Measurements from ENCODE around the gene SPRED2. TPM values are rescaled to one million over a fixed set of nuclear protein-coding genes. Genes with fewer than 3 reads are reported as not detected.
A peak's percentile ranks its signal among the peaks of the same experiment; 100 is the strongest.

The SPRED2 gene
- total and polyA plus RNA-seq, 8 donors = 6.2 to 20.0 (median 15.2) TPM

- Histone ChIP-seq H3K9me3 (no peaks in the 10 kb centered on the region), H3K4me1 (peaks cover 26 to 50% (median 37%) of the 10 kb centered on the region in 3 donors), H3K27me3 (no peaks in the 10 kb centered on the region), H3K27ac (no peak overlapping the region), H3K36me3 (no peaks in the 10 kb centered on the region), H3K4me3 (no peak overlapping the region)
- intact Hi-C loops (cut with DNase I) = no loop called here
- no peak for FAIRE-seq
- TF ChIP-seq CTCF (IDR thresholded peaks at IDR 0.05) = no peak
- DNase-seq = no peak
- no peak for ATAC-seq
- 93% methylated on average over 2 of the region's 2 CpGs for WGBS, 2 donors
These were observed 53.2 kb downstream of the SPRED2 start for GRCh38 chr2:65379223-65379622.

GRCh38 chr2:65378290-65378689, 54.1 kb downstream of the SPRED2 start:
- DNase-seq (no peak), ATAC-seq (no peak), FAIRE-seq (no peak)
- intact Hi-C loops (cut with DNase I) = no loop called here
- H3K4me3 ChIP-seq = no peak overlapping the region
- H3K27me3 ChIP-seq = no peaks in the 10 kb centered on the region
- 91 to 92% methylated on average over 4 of the region's 4 CpGs for WGBS, 2 donors
- peaks cover 27 to 50% (median 38%) of the 10 kb centered on the region in 3 donors for H3K4me1 ChIP-seq
- no peaks in the 10 kb centered on the region for H3K36me3 ChIP-seq
- no peak overlapping the region for H3K27ac ChIP-seq
- TF ChIP-seq CTCF (IDR thresholded peaks at IDR 0.05) = no peak
- no peaks in the 10 kb centered on the region for H3K9me3 ChIP-seq

- TF ChIP-seq CTCF (IDR thresholded peaks at IDR 0.05) = no peak
- no peaks in the 10 kb centered on the region for H3K36me3 ChIP-seq
- H3K27ac ChIP-seq = peak overlapping the region in 1 of 4 donors; percentile 14
- H3K4me3 ChIP-seq = no peak overlapping the region
- no peaks in the 10 kb centered on the region for H3K9me3 ChIP-seq
- ATAC-seq (peak in 2 of 4 donors; percentile 48 to 50), FAIRE-seq (no peak), DNase-seq (no peak)
- H3K27me3 ChIP-seq = no peaks in the 10 kb centered on the region
- H3K4me1 ChIP-seq = peaks cover 27 to 51% (median 39%) of the 10 kb centered on the region in 3 donors
- WGBS, 2 donors = 66 to 68% methylated on average over 5 of the region's 5 CpGs
- intact Hi-C loops (cut with DNase I) = no loop called here
These were observed 54.7 kb downstream of the SPRED2 start for GRCh38 chr2:65377556-65378192.

- ATAC-seq (no peak), FAIRE-seq (no peak), DNase-seq (no peak)
- intact Hi-C loops (cut with DNase I) = no loop called here
- Histone ChIP-seq H3K4me1 (peaks cover 30 to 49% (median 44%) of the 10 kb centered on the region in 3 donors), H3K27ac (no peak overlapping the region), H3K36me3 (no peaks in the 10 kb centered on the region), H3K4me3 (no peak overlapping the region), H3K27me3 (no peaks in the 10 kb centered on the region), H3K9me3 (no peaks in the 10 kb centered on the region)
- TF ChIP-seq CTCF (IDR thresholded peaks at IDR 0.05) = no peak
- WGBS, 2 donors = 91 to 93% methylated on average over 4 of the region's 4 CpGs
These were observed 56.7 kb downstream of the SPRED2 start for GRCh38 chr2:65375723-65376122.

- no peak for TF ChIP-seq CTCF (IDR thresholded peaks at IDR 0.05)
- H3K27me3 ChIP-seq = no peaks in the 10 kb centered on the region
- H3K27ac ChIP-seq = peak overlapping the region in 1 of 4 donors; percentile 31
- H3K4me1 ChIP-seq = peaks cover 30 to 46% (median 43%) of the 10 kb centered on the region in 3 donors
- H3K4me3 ChIP-seq = no peak overlapping the region
- H3K36me3 ChIP-seq = no peaks in the 10 kb centered on the region
- no peak for DNase-seq
- no peak for FAIRE-seq
- intact Hi-C loops (cut with DNase I) = no loop called here
- 94 to 97% methylated on average over 4 of the region's 4 CpGs for WGBS, 2 donors
- ATAC-seq = no peak
- no peaks in the 10 kb centered on the region for H3K9me3 ChIP-seq
These were observed 57.4 kb downstream of the SPRED2 start for GRCh38 chr2:65374999-65375398.

Measured in pancreas (tissue), 10 donors.